Inflammatory macrophage treated with lipopolysaccharide for 4 hours (primary cell): ENCODE data around the gene TULP4.
"Not testable (repeated sequence)": the region's sequence is repeated elsewhere in the genome, so short reads cannot be mapped to it uniquely, and the experiment has no call there.

Source experiments
- DNase-seq: peaks from one replicate; pipeline ENCODE4 v3.0.0-alpha.2; 2020

TULP4 gene

DNA sequence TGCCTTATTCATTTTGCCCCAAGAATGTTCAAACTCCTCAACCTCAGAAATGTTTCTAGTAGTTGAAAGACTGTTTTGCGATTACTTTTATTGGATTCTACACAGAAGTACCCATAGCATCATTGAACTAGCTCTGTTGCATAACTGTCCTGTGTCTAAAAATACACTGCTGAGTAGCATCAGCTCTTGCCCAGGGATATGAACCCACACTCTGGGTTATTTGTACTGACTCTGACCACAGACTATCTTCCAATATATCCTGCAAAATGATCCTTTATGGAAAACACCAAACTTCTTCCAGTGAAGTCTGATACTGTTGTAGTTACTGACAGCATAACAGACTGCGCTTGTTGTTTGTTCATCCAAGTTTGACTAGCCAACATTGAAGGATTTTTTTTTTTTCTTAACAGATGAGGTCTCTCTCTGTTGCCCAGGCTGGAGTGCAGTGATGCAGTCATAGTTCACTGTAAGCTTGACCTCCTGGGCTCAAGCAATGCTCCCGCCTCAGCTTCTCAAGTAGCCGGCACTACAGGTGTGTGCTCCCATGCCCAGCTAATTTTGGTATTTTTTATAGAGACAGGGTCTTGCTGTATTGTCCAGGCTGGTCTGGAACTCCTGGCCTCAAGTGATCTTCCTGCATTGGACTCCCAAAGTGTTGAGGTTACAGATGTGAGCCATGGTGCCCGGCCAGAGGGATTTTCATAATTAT lies 49.9 kb downstream of the TULP4 start:
- DNase-seq, result no peak

DNA sequence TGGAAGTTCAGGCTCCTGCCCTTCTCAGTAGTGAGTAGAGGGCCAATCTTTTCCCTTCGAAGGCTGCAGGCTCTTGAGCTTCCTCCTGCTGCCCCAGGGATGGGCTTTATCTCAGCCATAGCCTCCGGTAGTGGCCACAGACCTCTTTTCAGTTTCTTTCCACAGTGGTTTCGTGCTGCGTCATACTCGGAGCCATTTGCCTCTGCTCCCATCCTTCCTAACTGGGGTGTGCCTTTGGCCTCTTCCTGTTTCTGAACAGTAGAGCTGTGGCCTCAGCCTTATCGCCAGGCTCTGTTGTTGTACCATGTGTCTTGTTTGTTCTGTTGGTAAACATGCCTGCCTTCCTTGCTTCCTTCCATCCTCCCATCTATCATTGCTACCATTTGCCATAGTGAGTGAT lies 54.1 kb downstream of the TULP4 start:
- peak; percentile 34 for DNase-seq

DNA sequence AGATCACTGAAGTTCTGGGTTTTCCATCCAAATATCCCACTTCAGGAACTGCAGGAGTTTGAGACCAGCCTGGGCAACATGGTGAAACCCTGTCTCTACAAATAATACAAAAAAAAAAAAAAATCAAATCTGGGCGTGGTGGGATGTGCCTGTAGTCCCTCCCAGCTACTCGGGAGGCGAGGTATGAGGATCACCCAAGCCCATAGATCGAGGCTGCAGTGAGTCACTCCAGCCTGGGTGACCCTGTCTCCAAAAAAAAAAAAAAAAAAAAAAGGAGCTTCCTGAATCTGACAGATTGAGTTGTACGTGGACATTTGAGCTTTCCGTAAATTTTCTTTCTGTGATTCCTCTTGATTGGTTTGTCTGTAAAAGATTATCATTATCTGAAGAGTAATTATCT lies 55.6 kb downstream of the TULP4 start:
- DNase-seq, result no peak

DNA sequence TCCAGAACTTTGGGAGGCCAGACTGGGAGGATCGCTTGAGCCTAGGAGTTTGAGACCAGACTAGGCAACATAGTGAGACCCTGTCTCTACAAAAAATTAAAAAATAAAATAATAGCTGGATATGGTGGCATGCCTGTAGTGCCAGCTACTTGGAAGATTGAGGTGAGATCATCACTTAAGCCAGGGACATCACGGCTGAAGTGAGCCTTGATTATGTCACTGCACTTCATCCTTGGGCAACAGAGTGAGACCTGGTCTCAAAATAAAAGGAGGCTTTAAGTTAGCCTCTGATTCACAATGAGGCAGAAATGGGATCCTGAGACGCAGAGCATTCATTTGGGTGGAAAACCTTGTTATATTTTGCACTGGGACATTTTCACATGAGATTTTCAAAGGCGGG lies 57.0 kb downstream of the TULP4 start:
- no peak for DNase-seq

DNA sequence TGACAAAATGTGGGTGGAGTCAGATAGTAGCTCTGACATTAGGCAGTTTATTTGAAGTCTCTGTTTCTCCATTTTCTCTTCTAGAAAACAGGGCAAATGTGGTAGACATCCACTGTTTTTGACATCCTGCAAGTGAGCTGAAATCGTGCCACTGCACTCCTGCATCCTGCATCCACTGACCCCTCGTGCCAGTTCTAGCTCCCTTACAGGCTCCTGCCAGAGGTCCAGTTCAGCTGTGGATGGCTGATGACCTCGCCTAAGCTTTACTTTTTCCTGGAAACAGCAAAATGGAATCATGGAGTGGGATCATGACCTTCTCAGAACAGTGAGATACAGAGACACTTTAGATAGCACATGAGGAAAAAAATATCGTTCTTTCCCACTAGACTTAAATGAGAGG lies 58.5 kb downstream of the TULP4 start:
- DNase-seq, result no peak

DNA sequence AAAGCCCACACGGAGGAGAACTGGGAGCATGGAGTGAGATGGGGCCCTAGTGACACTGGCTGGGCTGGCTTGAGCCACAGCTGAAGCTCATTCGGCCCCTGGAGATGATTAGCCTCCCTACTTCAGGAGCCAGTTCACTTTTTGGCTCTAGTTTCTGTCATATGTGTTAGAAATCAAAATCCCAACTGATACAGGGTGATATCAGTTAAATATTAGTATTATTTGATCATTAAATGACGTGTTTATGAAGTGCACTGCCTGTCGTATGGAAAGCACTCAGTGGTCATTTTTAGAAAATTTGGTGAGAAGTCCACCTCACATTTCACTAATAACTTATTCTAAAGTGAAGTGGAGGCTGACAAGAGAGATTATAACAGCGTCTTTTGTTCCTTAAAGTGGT lies 59.0 kb downstream of the TULP4 start:
- DNase-seq, result no peak

DNA sequence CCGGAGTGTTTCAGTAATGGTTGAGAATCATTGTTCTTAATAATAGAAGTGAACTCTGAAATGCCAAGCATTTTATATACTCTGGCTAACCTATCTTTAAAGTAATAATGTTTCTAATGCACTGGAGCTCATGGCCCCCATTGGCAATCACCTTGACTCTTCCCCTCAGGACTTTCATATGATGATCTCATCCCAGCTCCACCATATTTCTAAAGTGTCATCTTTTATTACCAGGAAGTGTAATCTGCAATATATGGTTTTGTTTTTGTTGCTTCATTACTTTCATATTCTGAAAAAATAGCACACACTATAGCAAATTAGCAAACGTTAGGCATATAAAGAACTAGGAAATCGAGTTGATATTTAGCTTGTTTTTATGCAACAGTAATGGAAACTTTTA lies 60.3 kb downstream of the TULP4 start:
- peak; percentile 58 for DNase-seq

DNA sequence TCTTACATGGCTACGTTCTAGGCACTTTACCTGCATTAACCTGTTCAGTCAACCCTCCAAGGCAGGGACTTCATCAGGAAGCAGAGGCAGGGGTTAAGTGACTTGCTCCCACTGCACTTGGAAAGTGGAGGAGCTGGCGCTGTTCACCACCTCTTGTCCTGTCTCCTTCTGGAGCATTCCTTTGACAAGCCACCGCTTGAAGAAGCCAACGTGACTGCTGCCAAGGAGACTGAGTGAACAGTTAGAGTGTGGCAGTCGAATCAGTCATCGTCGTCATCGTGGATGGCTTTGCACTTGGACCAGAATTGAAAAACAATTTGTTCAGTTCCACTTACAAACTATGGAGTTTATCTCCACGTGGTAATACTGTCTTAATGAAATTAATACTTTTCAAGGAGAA lies 60.9 kb downstream of the TULP4 start:
- DNase-seq, result no peak

DNA sequence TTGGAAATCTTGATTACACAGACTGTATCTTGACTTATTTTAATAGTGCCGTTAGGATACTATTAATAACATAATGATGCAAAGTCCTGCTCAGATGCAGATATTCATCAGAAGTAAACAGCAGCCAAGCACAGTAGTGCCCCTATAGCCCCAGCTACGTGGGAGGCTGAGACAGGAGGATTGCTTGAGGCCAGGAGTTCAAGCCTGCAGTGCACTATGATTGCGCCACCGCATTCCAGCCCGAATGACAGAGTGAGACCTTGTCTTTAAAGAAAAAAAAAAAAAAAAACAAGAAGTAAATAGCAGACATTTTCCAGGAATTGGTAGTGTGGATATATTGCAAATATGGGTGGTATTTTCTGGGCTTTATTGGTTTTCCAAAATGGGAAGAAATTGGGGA lies 61.8 kb downstream of the TULP4 start:
- no peak for DNase-seq

DNA sequence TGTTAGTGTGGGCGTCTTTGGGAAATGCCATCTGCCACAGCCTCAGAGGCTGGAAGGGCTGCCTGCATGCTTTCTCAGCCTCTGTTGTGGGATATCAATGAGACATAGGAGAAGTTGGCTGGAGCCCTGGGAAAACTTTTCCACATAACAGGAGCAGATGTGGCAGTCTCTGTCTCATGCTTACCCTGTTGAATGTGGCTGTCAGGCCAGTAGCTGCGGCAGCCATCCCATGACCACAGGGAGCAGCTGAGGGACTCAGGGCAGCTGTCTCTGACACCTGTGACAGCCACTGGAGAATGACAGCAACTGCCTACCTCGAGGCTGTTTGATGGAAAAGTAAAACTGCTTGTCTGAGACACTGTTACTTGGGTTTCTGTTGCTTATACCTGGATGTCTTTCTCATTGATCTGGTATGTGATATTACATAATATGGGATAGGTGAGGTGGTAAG lies 64.4 kb downstream of the TULP4 start:
- no peak for DNase-seq

DNA sequence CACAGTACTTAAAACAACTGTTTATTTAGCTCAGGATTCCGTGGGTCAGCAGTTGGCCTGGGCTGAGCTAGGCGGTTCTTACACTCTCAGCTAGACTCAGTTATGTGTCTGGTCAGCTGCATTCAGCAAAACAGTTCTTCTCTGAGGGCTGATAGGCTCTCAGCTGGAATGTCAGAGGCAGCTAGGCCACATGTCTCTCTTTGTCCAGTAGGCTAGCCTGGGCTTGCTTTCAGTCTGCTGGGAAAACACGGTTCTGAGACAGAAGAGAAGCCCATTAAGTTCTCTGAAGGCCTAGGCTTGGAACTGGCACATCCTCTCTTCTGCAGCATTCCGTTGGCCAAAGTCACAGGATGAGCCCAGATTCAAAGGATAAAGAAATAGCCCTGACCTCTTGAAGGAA lies 65.6 kb downstream of the TULP4 start:
- no peak for DNase-seq

DNA sequence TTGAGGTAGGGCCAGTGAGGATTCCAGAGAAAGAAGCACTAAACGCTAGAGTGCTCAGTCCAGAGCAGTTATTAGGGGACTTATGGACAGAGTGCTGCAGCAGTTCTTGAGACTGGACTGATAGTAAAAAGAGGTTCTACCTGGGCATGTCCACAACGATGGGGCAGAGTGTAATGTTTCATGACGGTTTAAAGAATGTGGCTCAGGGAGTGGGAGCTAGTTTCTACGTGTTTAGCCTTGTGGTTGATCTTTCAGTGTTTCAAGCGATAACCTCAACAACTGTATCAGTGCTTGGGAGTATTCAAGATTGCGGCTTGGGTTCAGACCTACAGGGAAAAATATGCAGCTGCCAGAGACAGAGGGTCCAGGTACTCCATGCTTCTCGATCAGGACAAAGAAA lies 67.1 kb downstream of the TULP4 start:
- no peak for DNase-seq

DNA sequence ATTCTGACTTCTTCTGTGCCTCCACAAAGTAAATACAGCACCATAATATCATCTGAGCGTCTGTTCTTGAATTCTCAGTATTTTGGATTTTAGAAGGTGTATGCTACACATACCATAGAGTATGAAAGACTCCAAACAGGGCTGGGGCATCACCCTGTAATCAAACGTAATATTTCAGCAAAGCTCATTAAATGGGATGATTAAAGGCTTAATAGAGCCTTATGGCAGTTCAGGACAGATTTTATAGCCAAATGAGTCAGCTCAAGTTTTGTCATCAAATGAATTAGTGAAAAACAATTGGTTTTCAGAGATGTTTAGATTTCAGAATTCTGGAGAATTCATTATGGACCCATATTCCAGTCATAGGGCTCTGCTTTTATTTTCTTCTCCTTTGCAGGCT lies 68.9 kb downstream of the TULP4 start:
- DNase-seq, result no peak

DNA sequence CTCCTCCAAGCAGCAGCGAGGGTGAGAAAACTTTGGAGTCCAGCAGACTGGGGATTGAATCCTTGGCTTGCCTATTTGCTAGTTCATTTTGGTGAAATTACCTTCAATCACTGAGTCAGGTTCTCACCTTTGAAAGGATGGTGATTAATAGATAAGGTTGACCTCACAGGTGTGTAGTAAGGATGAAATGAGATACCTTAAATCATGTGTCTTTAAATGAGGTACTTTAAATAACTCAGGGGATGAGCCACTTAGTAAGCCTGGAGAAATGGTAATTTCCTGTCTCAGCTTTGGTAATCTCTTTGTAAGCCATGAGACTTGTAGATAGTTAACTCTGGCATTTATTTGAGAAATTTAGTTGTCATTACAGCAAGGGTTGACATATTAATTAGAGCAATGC lies 70.2 kb downstream of the TULP4 start:
- no peak for DNase-seq

DNA sequence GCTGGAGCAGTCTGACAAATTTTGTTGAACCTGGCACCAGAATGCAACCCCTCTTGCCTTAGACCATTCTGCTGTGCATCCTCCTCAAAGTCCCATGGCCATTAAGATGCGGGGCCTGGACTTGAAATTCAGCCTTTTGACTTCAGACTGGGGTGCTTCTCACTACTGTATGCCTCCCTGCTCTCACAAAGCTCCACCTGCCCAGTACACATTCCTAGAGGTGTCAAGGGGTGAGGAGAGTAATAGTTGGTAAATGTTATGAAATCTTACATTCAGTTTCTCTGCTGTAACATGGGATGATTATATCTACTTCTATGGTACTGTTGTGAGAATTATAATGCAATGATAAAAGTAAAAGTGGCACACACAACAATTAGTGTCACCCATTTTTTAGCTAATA lies 70.8 kb downstream of the TULP4 start:
- no peak for DNase-seq

DNA sequence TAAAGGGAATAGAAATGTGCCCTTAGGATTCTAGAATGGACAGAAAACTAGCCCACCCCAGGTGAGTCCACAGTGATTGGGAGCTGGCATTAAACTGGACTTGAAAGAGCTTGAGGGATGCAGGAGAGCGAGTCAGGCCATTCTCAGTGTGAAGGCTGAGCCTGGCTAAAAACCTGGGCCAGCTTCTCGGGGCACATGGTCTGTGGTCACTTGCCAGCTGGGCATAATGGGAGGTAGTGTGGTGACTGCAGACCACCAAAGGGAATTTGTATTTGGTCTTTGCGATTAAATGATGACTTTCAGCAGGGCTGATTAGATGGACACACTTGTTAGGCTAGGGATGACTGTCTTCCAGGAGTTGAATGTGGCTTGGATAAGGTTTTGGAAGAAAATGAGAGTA lies 71.3 kb downstream of the TULP4 start:
- DNase-seq, result no peak

DNA sequence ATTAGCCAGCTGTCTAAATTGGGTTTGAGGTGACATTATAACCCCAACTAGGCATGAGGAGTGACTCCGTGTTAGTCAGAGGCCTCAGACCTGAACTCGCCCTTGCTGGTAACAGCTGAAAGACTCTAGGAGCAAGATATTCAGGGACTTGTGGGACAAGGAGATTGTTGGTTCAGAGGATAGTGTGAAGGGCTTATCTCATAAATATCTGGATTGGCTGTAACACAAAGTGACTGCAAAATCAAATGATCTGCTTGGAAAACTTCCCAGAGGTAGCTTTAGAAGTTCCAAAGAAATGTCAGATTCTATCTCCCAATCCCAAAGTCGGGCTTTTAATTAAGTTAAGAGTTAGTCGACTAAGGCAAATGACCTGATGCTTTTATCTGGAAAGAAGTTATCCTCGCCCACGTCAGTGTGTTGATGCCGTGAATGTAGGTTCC lies 72.4 kb downstream of the TULP4 start:
- DNase-seq, result no peak

DNA sequence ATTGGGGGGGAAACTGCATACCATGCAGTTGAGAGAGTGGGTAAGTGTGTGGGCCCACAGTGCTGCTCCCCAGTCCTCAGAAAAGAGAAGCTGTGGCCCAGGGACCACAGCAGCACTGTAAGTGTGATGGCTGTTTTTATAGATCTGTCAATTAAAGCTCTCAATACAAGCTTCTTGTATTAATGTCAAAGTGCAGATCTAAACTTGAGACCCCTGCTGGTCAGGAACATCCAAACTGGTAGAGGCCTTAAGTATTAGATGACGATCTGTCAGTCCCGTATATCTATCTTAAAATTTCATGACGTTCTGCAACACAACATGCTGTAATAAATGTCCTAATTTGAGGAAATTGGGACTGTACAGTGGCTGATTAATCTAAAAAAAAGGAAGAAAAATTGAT lies 74.8 kb downstream of the TULP4 start:
- DNase-seq, result no peak

DNA sequence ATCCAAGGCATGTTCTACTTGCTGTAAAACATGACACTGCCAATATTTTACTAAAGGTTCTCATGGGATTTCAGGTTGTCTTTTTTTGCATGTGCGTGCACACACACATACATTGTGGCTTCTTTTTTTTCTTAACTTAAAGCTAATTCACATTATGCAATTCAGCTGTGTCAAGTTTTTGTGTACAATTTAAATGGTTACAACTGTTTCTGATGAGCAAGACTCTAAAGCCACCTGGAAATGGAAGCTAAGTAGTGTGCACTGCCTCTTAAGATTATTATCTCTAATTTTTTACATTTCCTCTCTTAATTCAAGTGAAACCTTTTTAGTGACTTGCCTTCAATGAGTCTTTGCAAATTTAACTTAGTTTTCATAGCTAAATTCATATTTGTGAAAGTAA lies 75.3 kb downstream of the TULP4 start:
- no peak for DNase-seq

DNA sequence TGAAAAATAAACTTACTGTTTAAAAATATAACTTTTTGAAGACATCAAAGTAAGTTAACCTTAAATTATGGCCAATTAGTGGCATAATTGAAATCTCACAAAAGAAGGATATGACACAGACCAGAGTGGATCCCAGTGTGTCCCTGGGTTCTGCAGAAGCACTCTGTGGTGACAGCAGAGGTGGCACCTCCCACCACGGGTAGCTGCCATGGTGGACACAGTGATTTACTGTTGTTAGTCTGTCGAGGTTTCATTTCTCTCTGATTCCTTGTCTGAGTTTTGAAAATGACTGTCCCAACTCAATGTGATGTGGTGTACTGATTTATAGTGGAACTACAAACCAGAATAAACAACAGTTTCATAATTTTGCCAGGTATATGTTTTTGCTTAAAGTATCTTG lies 76.5 kb downstream of the TULP4 start:
- no peak for DNase-seq

DNA sequence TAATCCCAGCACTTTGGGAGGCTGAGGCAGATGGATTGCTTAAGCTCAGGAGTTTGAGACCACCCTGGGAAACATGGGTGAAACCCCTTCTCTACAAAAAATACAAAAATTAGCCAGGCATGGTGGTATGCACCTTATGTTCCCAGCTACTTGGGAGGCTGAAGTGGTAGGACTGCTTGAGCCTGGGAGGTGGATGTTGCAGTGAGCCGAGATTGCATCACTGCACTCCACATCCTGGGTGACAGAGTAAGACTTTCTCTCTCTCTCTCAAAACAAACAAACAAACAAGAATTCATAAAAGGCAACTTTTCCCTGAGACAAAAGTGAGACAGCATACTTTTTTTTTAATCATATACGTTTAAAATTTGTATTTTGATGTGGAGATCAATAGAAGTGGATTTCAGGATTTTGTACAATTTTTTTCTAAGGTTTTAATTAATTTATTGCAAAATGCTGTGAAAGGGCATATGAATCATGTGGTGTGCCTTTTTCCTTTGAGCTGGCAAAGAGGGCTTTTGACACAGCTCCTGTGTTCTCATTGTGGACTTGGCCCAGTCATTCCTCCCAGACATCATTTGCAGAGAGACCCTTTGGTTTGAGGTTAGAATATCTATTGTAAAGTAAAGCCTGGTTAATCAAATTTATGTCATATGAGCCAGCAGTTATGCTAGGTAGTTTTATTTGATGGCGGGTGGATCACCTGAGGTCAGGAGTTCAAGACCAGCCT lies 77.1 kb downstream of the TULP4 start:
- no peak for DNase-seq

DNA sequence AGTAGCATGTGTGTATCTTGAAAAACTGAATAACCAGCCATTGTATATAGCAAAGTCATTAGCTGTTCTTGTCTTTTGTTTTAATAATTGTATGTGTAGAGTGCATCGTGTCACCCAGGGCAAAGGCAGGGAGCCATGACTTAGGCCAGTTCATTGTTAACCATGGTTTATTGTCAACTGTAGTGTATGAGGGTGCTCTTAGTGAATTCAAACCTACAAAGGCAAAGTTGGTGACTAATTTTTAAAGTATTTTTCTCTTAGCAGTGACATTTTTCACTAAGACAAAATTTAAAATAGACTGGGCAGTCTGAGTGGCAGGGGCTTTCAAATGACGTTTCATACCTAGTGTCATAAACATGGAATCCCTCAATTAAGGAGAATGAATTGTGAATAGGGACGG lies 79.0 kb downstream of the TULP4 start:
- no peak for DNase-seq

DNA sequence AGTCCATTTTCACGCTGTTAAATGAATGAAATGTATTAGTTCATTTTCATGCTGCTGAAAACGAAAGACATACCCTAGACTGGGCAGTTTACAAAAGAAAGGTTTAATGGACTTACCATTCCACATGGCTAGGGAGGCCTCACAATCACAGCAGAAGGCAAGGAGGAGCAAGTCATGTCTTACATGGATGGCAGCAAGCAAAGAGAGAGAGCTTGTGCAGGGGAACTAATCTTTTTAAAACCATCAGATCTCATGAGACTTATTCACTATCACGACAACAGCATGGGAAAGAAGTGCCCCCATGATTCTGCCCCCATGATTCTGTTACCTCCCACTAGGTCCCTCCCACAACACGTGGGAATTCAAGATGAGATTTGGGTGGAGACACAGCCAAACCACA lies 79.7 kb downstream of the TULP4 start:
- DNase-seq, result not testable (repeated sequence)

DNA sequence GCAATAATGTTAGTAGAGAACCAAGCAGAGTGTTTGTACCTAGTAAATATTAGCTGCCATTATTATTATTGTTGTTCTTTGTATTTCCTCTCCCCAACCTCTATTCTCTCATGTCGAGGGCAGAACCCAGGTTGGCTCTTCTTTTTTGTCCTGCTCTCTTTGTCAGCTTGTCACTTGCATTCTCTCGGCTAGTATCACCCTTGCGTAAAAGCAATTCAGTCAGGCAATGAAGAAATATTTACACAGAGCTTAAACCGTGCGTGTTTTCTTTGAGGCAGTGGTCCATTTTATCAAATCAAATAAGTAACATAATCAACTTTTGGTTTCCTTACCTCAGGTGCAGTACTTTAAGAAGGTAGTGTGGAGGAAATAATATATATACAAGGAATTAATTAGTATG lies 83.9 kb downstream of the TULP4 start:
- DNase-seq, result no peak

DNA sequence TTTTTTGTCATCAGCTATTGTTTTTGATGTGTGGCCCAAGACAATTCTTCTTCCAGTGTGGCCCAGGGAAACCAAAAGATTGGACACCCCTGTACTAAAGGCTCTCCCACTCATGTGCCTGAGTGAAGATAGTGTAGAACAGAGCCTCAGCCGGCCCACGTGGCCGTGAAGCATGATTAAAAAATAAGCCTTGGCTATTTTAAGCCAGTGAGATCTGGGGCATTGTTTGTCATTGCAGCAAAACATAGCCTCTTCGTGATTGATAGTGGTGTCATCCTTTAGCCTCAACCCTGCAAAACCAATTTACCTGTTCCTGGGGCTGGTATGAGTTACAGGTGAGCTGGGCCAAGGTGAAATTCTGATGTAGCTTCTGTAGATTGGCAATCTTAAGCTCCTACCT lies 85.3 kb downstream of the TULP4 start:
- DNase-seq, result no peak
